ENCODE data around the gene EPOP. TPM values are rescaled to one million over a fixed set of nuclear protein-coding genes. Genes with fewer than 3 reads are reported as not detected.

Gene EPOP
- total RNA-seq, 1 experiment from 2014 or later: 37.9 TPM

DNA sequence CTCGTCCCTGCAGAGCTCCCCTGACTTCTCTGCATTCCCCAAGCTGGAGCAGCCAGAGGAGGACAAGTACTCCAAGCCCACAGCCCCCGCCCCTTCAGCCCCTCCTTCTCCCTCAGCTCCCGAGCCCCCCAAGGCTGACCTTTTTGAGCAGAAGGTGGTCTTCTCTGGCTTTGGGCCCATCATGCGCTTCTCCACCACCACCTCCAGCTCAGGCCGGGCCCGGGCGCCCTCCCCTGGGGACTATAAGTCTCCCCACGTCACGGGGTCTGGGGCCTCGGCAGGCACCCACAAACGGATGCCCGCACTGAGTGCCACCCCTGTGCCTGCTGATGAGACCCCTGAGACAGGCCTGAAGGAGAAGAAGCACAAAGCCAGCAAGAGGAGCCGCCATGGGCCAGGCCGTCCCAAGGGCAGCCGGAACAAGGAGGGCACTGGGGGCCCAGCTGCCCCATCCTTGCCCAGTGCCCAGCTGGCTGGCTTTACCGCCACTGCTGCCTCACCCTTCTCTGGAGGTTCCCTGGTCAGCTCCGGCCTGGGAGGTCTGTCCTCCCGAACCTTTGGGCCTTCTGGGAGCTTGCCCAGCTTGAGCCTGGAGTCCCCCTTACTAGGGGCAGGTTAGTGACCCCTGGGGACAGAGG, 41.7 kb upstream of the EPOP start:
- H3K27ac ChIP-seq (ENCODE audit: low read depth, low read length): no peak overlapping the region
- no TSS peak for BruUV-seq (replicated peaks)
- RAD21 ChIA-PET (ENCODE audit: low non-redundant PET in 1 of 2, low total read pairs in 2 of 2, uncharacterized antibody in 2 of 2, unreplicated experiment in 2 of 2): no interaction called here
- H4K20me1 ChIP-seq (ENCODE audit: insufficient read depth): no peaks in the 10 kb centered on the region
- no peak overlapping the region for H3K4me3 ChIP-seq (replicated peaks in 1 of 2; ENCODE audit: low read depth in 1 of 2, low read length in 2 of 2)
- no peak overlapping the region for H3K9ac ChIP-seq (ENCODE audit: low read length)
- H3K4me1 ChIP-seq (ENCODE audit: control insufficient read depth in 1 of 2, insufficient read depth in 2 of 2, low read length in 2 of 2): peaks cover 5 to 24% of the 10 kb centered on the region in 2 experiments
- POLR2A ChIA-PET: no interaction called here
- no peaks in the 10 kb centered on the region for H3K79me2 ChIP-seq (ENCODE audit: insufficient read depth, low read length)
- no peak for TF ChIP-seq CEBPB (IDR thresholded peaks at IDR 0.05; ENCODE audit: low read depth)
- no peak for TF ChIP-seq JUND (IDR thresholded peaks at IDR 0.05)
- TF ChIP-seq, protein P1, sequence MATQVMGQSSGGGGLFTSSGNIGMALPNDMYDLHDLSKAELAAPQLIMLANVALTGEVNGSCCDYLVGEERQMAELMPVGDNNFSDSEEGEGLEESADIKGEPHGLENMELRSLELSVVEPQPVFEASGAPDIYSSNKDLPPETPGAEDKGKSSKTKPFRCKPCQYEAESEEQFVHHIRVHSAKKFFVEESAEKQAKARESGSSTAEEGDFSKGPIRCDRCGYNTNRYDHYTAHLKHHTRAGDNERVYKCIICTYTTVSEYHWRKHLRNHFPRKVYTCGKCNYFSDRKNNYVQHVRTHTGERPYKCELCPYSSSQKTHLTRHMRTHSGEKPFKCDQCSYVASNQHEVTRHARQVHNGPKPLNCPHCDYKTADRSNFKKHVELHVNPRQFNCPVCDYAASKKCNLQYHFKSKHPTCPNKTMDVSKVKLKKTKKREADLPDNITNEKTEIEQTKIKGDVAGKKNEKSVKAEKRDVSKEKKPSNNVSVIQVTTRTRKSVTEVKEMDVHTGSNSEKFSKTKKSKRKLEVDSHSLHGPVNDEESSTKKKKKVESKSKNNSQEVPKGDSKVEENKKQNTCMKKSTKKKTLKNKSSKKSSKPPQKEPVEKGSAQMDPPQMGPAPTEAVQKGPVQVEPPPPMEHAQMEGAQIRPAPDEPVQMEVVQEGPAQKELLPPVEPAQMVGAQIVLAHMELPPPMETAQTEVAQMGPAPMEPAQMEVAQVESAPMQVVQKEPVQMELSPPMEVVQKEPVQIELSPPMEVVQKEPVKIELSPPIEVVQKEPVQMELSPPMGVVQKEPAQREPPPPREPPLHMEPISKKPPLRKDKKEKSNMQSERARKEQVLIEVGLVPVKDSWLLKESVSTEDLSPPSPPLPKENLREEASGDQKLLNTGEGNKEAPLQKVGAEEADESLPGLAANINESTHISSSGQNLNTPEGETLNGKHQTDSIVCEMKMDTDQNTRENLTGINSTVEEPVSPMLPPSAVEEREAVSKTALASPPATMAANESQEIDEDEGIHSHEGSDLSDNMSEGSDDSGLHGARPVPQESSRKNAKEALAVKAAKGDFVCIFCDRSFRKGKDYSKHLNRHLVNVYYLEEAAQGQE (IDR thresholded peaks at IDR 0.05; ENCODE audit: low read depth): no peak
- no peak for TF ChIP-seq RAD21 (IDR thresholded peaks at IDR 0.05; ENCODE audit: low read depth)
- TF ChIP-seq ELF1 (IDR thresholded peaks at IDR 0.05; ENCODE audit: borderline replicate concordance, low read depth): no peak
- TF ChIP-seq TCF7L2 (IDR thresholded peaks at IDR 0.05; ENCODE audit: borderline replicate concordance, extremely low read depth, insufficient read depth, insufficient read length): no peak
- TF ChIP-seq YY1 (IDR thresholded peaks at IDR 0.05; ENCODE audit: extremely low read depth, insufficient replicate concordance, low read depth, low read length): no peak
- TF ChIP-seq, protein P2, sequence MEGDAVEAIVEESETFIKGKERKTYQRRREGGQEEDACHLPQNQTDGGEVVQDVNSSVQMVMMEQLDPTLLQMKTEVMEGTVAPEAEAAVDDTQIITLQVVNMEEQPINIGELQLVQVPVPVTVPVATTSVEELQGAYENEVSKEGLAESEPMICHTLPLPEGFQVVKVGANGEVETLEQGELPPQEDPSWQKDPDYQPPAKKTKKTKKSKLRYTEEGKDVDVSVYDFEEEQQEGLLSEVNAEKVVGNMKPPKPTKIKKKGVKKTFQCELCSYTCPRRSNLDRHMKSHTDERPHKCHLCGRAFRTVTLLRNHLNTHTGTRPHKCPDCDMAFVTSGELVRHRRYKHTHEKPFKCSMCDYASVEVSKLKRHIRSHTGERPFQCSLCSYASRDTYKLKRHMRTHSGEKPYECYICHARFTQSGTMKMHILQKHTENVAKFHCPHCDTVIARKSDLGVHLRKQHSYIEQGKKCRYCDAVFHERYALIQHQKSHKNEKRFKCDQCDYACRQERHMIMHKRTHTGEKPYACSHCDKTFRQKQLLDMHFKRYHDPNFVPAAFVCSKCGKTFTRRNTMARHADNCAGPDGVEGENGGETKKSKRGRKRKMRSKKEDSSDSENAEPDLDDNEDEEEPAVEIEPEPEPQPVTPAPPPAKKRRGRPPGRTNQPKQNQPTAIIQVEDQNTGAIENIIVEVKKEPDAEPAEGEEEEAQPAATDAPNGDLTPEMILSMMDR (IDR thresholded peaks at IDR 0.05 in 2 of 3, conservative IDR thresholded peaks at IDR 0.05 in 1 of 3; ENCODE audit: borderline replicate concordance in 1 of 3, insufficient read depth in 1 of 3, low read depth in 2 of 3, low read length in 2 of 3): no peak
- no peak for TF ChIP-seq ZFX (IDR thresholded peaks at IDR 0.05)
- no peak for TF ChIP-seq EZH2phosphoT487 (IDR thresholded peaks at IDR 0.05; ENCODE audit: borderline replicate concordance)
- TF ChIP-seq CBX3 (IDR thresholded peaks at IDR 0.05; ENCODE audit: low read depth): no peak
- no peak for TF ChIP-seq SP1 (IDR thresholded peaks at IDR 0.05; ENCODE audit: low read depth)
- TF ChIP-seq, protein P3, sequence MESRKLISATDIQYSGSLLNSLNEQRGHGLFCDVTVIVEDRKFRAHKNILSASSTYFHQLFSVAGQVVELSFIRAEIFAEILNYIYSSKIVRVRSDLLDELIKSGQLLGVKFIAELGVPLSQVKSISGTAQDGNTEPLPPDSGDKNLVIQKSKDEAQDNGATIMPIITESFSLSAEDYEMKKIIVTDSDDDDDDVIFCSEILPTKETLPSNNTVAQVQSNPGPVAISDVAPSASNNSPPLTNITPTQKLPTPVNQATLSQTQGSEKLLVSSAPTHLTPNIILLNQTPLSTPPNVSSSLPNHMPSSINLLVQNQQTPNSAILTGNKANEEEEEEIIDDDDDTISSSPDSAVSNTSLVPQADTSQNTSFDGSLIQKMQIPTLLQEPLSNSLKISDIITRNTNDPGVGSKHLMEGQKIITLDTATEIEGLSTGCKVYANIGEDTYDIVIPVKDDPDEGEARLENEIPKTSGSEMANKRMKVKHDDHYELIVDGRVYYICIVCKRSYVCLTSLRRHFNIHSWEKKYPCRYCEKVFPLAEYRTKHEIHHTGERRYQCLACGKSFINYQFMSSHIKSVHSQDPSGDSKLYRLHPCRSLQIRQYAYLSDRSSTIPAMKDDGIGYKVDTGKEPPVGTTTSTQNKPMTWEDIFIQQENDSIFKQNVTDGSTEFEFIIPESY (IDR thresholded peaks at IDR 0.05; ENCODE audit: extremely low read depth, insufficient replicate concordance, low read length): no peak
- TF ChIP-seq FOSL1 (IDR thresholded peaks at IDR 0.05; ENCODE audit: low read depth): no peak
- TF ChIP-seq, protein P4, sequence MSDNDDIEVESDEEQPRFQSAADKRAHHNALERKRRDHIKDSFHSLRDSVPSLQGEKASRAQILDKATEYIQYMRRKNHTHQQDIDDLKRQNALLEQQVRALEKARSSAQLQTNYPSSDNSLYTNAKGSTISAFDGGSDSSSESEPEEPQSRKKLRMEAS (IDR thresholded peaks at IDR 0.05): no peak
- no peak for TF ChIP-seq POLR2A (IDR thresholded peaks at IDR 0.05; ENCODE audit: borderline replicate concordance, extremely low read depth, insufficient read depth, insufficient read length)
- TF ChIP-seq POLR2AphosphoS5 (IDR thresholded peaks at IDR 0.05; ENCODE audit: low read depth, low read length): no peak
- no peak for TF ChIP-seq SIN3A (IDR thresholded peaks at IDR 0.05; ENCODE audit: low read depth)
- TF ChIP-seq ZNF274 (IDR thresholded peaks at IDR 0.05; ENCODE audit: low read depth, low read length): no peak
- TF ChIP-seq EGR1 (IDR thresholded peaks at IDR 0.05; ENCODE audit: low read depth): no peak
- DNase-seq (ENCODE audit: low read depth, low spot score) (no peak), ATAC-seq (no peak)
- intact Hi-C loops (cut with micrococcal nuclease): no loop called here
- no peaks in the 10 kb centered on the region for H3K27me3 ChIP-seq (ENCODE audit: insufficient read depth, low read length)
- no peak overlapping the region for H3K4me2 ChIP-seq (ENCODE audit: low read length)
- no peaks in the 10 kb centered on the region for H3K9me3 ChIP-seq (ENCODE audit: control insufficient read depth in 1 of 2, insufficient read depth in 1 of 2, low read depth in 1 of 2, low read length in 2 of 2)
- H3K9me2 ChIP-seq (ENCODE audit: insufficient read depth): no peaks in the 10 kb centered on the region
- CTCF ChIA-PET: interaction anchor here (0.9 kb wide), 1 partner anchor 19 kb away, joined by 3 read pairs; no protein-coding TSS in a partner anchor
- peaks cover 13 to 27% of the 10 kb centered on the region in 2 experiments for H3K36me3 ChIP-seq (ENCODE audit: control insufficient read depth in 1 of 2, insufficient read depth in 2 of 2, low read length in 2 of 2)
- H2AFZ ChIP-seq (ENCODE audit: low read depth, low read length, poor library complexity, severe bottlenecking): no peak overlapping the region
